Ishikawa (cell line): ENCODE results near the gene RIPOR3.

Experiments used
- CEBPB ChIP-seq: IDR thresholded peaks from 2 replicates; pipeline ENCODE4 v1.6.1; 2012
- CREB1 ChIP-seq: IDR thresholded peaks from 2 replicates; pipeline ENCODE4 v1.6.1; 2012; ENCODE audit warnings: low read depth
- EGR1 ChIP-seq: IDR thresholded peaks from 2 replicates; pipeline ENCODE4 v1.6.1; 2012
- EP300 ChIP-seq: IDR thresholded peaks from 2 replicates; pipeline ENCODE4 v1.6.1; 2012; ENCODE audit warnings: borderline replicate concordance
- FOXM1 ChIP-seq: IDR thresholded peaks from 2 replicates; pipeline ENCODE4 v1.6.1; 2012; ENCODE audit warnings: low read depth, borderline replicate concordance
- MAX ChIP-seq: IDR thresholded peaks from 2 replicates; pipeline ENCODE4 v1.6.1; 2012
- NFIC ChIP-seq: IDR thresholded peaks from 2 replicates; pipeline ENCODE4 v1.6.1; 2012
- RAD21 ChIP-seq: IDR thresholded peaks from 2 replicates; pipeline ENCODE4 v1.6.1; 2012; ENCODE audit warnings: low read depth
- REST ChIP-seq: IDR thresholded peaks from 2 replicates; pipeline ENCODE4 v1.6.1; 2012; ENCODE audit warnings: low read depth, mild to moderate bottlenecking
- TAF1 ChIP-seq: IDR thresholded peaks from 2 replicates; pipeline ENCODE4 v1.6.1; 2012; ENCODE audit warnings: low read depth, mild to moderate bottlenecking
- TCF12 ChIP-seq: IDR thresholded peaks from 2 replicates; pipeline ENCODE4 v1.6.1; 2012; ENCODE audit warnings: low read depth
- TEAD4 ChIP-seq: IDR thresholded peaks from 2 replicates; pipeline ENCODE4 v1.6.1; 2012
- USF1 ChIP-seq: IDR thresholded peaks from 2 replicates; pipeline ENCODE4 v1.6.1; 2012
- YY1 ChIP-seq: IDR thresholded peaks from 2 replicates; pipeline ENCODE4 v1.6.1; 2012; ENCODE audit warnings: low read depth
- ZBTB7A ChIP-seq: IDR thresholded peaks from 2 replicates; pipeline ENCODE4 v1.6.1; 2012; ENCODE audit warnings: low read depth

Gene RIPOR3

GRCh38 chr20:50627747-50628146 is 63.6 kb downstream of the RIPOR3 start:
- TF ChIP-seq YY1 = no peak
- no peak for TF ChIP-seq TAF1
- no peak for TF ChIP-seq TEAD4

- TF ChIP-seq NFIC = 0 out of 2 replicates have a peak, but pooled peaks have one; percentile 18
- peak; percentile 38; the same call in 1 of the 2 replicates for TF ChIP-seq MAX
- TF ChIP-seq USF1 = no peak
- no peak for TF ChIP-seq YY1
- TF ChIP-seq RAD21 = peak; percentile 91
Observed at GRCh38 chr20:50625986-50626677, 65.2 kb downstream of the RIPOR3 start.

- TF ChIP-seq MAX = peak; percentile 39
- TF ChIP-seq EGR1 = no peak
- peak; percentile 31; the same call in 1 of the 2 replicates for TF ChIP-seq USF1
- no peak for TF ChIP-seq TEAD4
Observed at GRCh38 chr20:50624351-50625016, 66.9 kb downstream of the RIPOR3 start.

- TF ChIP-seq ZBTB7A (no peak), FOXM1 (no peak)
Observed at GRCh38 chr20:50621068-50621665, 70.2 kb downstream of the RIPOR3 start.

- TF ChIP-seq TCF12 (no peak), MAX (no peak), REST (no peak), CEBPB (no peak), RAD21 (no peak), FOXM1 (no peak), CREB1 (no peak), TEAD4 (no peak), EP300 (no peak), TAF1 (no peak), USF1 (no peak), YY1 (no peak), ZBTB7A (no peak), NFIC (no peak), EGR1 (no peak)
Observed at GRCh38 chr20:50618537-50618936, 72.8 kb downstream of the RIPOR3 start.

GRCh38 chr20:50617022-50617421 is 74.3 kb downstream of the RIPOR3 start:
- no peak for TF ChIP-seq YY1
- TF ChIP-seq CREB1 = no peak
- TF ChIP-seq TCF12 = no peak
- TF ChIP-seq FOXM1 = no peak
- no peak for TF ChIP-seq RAD21
- no peak for TF ChIP-seq TAF1
- no peak for TF ChIP-seq REST
- TF ChIP-seq ZBTB7A = no peak
- no peak for TF ChIP-seq NFIC
- no peak for TF ChIP-seq EGR1
- TF ChIP-seq EP300 = no peak
